HepG2 (cell line): Measurements from ENCODE around the gene CCL17. TPM values are rescaled to one million over a fixed set of nuclear protein-coding genes. Genes with fewer than 3 reads are reported as not detected.
A peak's percentile ranks its signal among the peaks of the same experiment; 100 is the strongest.

Experiments used
- FIP1L1 ChIP-seq: fragments of 200-400 bp; formaldehyde crosslinking; IDR thresholded peaks from 2 replicates; pipeline ENCODE4 v1.6.1; 2018; ENCODE audit warnings: low read depth, mild to moderate bottlenecking, low read length, moderate library complexity, borderline replicate concordance; ENCODE audit not compliant: insufficient read depth
- FOXK2 ChIP-seq: fragments of 450-650 bp; IDR thresholded peaks from 2 replicates; pipeline ENCODE4 v1.6.1; 2016
- FOXP1 ChIP-seq, 2 experiments: fragments of 450-650 bp in 1 of 2; IDR thresholded peaks; 2 replicates each; pipeline ENCODE4 v1.6.1; 2017 to 2018; ENCODE audit warnings: antibody characterized with exemption in 1 of 2
- HNF4G ChIP-seq, 2 experiments: sonication (generic) in 1 of 2; formaldehyde crosslinking in 1 of 2; IDR thresholded peaks; 2 replicates each; pipeline versions ENCODE4 v1.4.0 to v1.6.1; 2011 to 2020; ENCODE audit warnings: borderline replicate concordance in 2 of 2, low read depth in 2 of 2, mild to moderate bottlenecking in 2 of 2, low read length in 1 of 2, missing genetic modification reagents in 1 of 2, moderate library complexity in 1 of 2
- KLF15 ChIP-seq: sonication (generic); formaldehyde crosslinking; IDR thresholded peaks from 2 replicates; pipeline ENCODE4 v1.8.1; 2023; ENCODE audit warnings: borderline replicate concordance, mild to moderate bottlenecking, inconsistent platforms, missing genetic modification reagents, mixed read lengths
- MYC ChIP-seq: sonication (generic); formaldehyde crosslinking; IDR thresholded peaks from 2 replicates; pipeline ENCODE4 v1.9.0; 2021; ENCODE audit warnings: missing genetic modification reagents, borderline replicate concordance
- TOPORS ChIP-seq: sonication (generic); formaldehyde crosslinking; IDR thresholded peaks from 2 replicates; pipeline ENCODE4 v1.8.0; 2023; ENCODE audit warnings: mild to moderate bottlenecking, missing genetic modification reagents
- U2AF1 ChIP-seq: fragments of 200-400 bp; formaldehyde crosslinking; optimal IDR thresholded peaks from 2 replicates; pipeline ENCODE3; 2017; ENCODE audit warnings: mild to moderate bottlenecking, low read depth, low read length
- ZNF34 ChIP-seq: sonication (generic); formaldehyde crosslinking; IDR thresholded peaks from 2 replicates; pipeline ENCODE4 v1.4.0; 2020; ENCODE audit warnings: mild to moderate bottlenecking, missing genetic modification reagents, borderline replicate concordance
- ZNF446 ChIP-seq: sonication (generic); formaldehyde crosslinking; IDR thresholded peaks from 2 replicates; pipeline ENCODE4 v1.5.0; 2020; ENCODE audit warnings: mild to moderate bottlenecking, missing genetic modification reagents
- ZNF510 ChIP-seq: sonication (generic); formaldehyde crosslinking; IDR thresholded peaks from 2 replicates; pipeline ENCODE4 v1.4.0; 2020; ENCODE audit warnings: low read depth, mild to moderate bottlenecking, missing genetic modification reagents
- ZSCAN31 ChIP-seq: sonication (generic); formaldehyde crosslinking; IDR thresholded peaks from 2 replicates; pipeline ENCODE4 v1.5.0; 2020; ENCODE audit warnings: low read depth, mild to moderate bottlenecking, missing genetic modification reagents
- polyA plus RNA-seq, 8 experiments: library from polyadenylated mRNA; depleted of rRNA in 3 of 8; stranded (reverse) in 7 of 8; unstranded in 1 of 8; fragments of >200 nt; fragmentation: Illumina TruSeq in 4 of 8; extraction: Trizol in 4 of 8; gene quantifications; 2 replicates each; pipeline versions ENCODE4 v1.2.1 to v1.2.3, GENCODE V29; 2011 to 2016; ENCODE audit warnings: low read depth in 4 of 8, missing spikeins in 1 of 8, mixed read lengths in 1 of 8; ENCODE audit not compliant: insufficient read depth in 1 of 8
- total RNA-seq, 5 experiments: library from RNA; depleted of rRNA; stranded (reverse); fragments of >200 nt; fragmentation: Illumina TruSeq; extraction: Trizol; gene quantifications; 2 replicates each; pipeline ENCODE4 v1.2.3, GENCODE V29; 2016; ENCODE audit warnings: low read depth in 1 of 5
- TF ChIP-seq, protein P1 (sequence below): IDR thresholded peaks from 2 replicates; pipeline ENCODE4 v1.6.1; 2016; ENCODE audit warnings: low read depth, missing genetic modification reagents, missing compliant biosample characterization
- TF ChIP-seq, protein P2 (sequence below): sonication (generic); formaldehyde crosslinking; IDR thresholded peaks from 2 replicates; pipeline ENCODE4 v1.4.0; 2020; ENCODE audit warnings: missing genetic modification reagents

The CCL17 gene
- total and polyA plus RNA-seq, 2 of the 13 experiments (the other 11 are each of a cell fraction or from before 2014, with no cell fraction given): not detected

DNA sequence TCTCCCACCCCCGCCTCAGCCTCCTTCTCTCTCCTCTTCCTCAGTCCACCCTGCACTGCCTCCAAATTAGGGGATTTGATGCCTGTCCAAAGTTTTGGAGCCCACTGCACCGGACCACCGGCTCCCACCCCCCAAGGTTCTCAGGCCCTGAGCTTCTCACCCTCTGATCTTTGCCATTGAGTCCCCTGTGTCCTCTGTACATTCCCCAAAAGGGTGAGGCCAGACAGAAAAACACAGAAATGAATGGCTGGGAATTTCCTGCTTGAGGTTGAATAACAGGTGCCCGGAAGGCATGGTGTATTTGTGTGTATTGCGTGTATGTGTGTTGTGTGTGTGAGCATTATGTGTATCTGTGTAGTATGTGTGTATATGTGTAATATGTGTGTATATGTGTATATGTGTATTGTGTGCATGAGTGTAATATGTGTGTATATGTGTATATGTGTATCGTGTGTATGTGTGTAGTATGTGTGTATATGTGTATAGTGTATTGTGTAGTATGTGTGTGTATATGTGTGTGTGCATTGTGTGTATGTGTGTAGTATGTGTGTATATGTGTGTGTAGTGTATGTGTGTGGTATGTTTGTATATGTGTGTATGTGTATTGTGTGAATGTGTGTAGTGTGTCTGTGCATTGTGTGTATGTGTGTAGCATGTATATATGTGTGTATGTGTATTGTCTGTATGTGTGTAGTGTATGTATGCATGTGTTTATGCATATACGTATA, 16.0 kb upstream of the CCL17 start (continued):
- TF ChIP-seq HNF4G (IDR thresholded peaks at IDR 0.05; ENCODE audit: borderline replicate concordance, low read depth, low read length) (no peak), HNF4G (CRISPR knock-in tag; IDR thresholded peaks at IDR 0.05; ENCODE audit: borderline replicate concordance, low read depth) (no peak), ZNF34 (CRISPR knock-in tag) (no peak), ZSCAN31 (CRISPR knock-in tag) (no peak), ZNF510 (no peak), MYC (CRISPR knock-in tag) (no peak), KLF15 (no peak), U2AF1 (no peak), FIP1L1 (no peak), TOPORS (CRISPR knock-in tag) (no peak), FOXK2 (no peak), ZNF446 (no peak), FOXP1 (IDR thresholded peaks at IDR 0.05) (peak; percentile 37; the same call in 1 of the 2 replicates), FOXP1 (CRISPR knock-in tag; IDR thresholded peaks at IDR 0.05) (no peak)
- TF ChIP-seq, protein P1, sequence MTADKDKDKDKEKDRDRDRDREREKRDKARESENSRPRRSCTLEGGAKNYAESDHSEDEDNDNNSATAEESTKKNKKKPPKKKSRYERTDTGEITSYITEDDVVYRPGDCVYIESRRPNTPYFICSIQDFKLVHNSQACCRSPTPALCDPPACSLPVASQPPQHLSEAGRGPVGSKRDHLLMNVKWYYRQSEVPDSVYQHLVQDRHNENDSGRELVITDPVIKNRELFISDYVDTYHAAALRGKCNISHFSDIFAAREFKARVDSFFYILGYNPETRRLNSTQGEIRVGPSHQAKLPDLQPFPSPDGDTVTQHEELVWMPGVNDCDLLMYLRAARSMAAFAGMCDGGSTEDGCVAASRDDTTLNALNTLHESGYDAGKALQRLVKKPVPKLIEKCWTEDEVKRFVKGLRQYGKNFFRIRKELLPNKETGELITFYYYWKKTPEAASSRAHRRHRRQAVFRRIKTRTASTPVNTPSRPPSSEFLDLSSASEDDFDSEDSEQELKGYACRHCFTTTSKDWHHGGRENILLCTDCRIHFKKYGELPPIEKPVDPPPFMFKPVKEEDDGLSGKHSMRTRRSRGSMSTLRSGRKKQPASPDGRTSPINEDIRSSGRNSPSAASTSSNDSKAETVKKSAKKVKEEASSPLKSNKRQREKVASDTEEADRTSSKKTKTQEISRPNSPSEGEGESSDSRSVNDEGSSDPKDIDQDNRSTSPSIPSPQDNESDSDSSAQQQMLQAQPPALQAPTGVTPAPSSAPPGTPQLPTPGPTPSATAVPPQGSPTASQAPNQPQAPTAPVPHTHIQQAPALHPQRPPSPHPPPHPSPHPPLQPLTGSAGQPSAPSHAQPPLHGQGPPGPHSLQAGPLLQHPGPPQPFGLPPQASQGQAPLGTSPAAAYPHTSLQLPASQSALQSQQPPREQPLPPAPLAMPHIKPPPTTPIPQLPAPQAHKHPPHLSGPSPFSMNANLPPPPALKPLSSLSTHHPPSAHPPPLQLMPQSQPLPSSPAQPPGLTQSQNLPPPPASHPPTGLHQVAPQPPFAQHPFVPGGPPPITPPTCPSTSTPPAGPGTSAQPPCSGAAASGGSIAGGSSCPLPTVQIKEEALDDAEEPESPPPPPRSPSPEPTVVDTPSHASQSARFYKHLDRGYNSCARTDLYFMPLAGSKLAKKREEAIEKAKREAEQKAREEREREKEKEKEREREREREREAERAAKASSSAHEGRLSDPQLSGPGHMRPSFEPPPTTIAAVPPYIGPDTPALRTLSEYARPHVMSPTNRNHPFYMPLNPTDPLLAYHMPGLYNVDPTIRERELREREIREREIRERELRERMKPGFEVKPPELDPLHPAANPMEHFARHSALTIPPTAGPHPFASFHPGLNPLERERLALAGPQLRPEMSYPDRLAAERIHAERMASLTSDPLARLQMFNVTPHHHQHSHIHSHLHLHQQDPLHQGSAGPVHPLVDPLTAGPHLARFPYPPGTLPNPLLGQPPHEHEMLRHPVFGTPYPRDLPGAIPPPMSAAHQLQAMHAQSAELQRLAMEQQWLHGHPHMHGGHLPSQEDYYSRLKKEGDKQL (CRISPR knock-in tag): no peak
- TF ChIP-seq, protein P2, sequence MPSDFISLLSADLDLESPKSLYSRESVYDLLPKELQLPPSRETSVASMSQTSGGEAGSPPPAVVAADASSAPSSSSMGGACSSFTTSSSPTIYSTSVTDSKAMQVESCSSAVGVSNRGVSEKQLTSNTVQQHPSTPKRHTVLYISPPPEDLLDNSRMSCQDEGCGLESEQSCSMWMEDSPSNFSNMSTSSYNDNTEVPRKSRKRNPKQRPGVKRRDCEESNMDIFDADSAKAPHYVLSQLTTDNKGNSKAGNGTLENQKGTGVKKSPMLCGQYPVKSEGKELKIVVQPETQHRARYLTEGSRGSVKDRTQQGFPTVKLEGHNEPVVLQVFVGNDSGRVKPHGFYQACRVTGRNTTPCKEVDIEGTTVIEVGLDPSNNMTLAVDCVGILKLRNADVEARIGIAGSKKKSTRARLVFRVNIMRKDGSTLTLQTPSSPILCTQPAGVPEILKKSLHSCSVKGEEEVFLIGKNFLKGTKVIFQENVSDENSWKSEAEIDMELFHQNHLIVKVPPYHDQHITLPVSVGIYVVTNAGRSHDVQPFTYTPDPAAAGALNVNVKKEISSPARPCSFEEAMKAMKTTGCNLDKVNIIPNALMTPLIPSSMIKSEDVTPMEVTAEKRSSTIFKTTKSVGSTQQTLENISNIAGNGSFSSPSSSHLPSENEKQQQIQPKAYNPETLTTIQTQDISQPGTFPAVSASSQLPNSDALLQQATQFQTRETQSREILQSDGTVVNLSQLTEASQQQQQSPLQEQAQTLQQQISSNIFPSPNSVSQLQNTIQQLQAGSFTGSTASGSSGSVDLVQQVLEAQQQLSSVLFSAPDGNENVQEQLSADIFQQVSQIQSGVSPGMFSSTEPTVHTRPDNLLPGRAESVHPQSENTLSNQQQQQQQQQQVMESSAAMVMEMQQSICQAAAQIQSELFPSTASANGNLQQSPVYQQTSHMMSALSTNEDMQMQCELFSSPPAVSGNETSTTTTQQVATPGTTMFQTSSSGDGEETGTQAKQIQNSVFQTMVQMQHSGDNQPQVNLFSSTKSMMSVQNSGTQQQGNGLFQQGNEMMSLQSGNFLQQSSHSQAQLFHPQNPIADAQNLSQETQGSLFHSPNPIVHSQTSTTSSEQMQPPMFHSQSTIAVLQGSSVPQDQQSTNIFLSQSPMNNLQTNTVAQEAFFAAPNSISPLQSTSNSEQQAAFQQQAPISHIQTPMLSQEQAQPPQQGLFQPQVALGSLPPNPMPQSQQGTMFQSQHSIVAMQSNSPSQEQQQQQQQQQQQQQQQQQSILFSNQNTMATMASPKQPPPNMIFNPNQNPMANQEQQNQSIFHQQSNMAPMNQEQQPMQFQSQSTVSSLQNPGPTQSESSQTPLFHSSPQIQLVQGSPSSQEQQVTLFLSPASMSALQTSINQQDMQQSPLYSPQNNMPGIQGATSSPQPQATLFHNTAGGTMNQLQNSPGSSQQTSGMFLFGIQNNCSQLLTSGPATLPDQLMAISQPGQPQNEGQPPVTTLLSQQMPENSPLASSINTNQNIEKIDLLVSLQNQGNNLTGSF: no peak
